ENCODE data around the gene IL12RB2.

Gene IL12RB2

GRCh38 chr1:67273591-67273990 is 34.1 kb upstream of the IL12RB2 start:
- TF ChIP-seq PATZ1 (CRISPR knock-in tag; IDR thresholded peaks at IDR 0.05; ENCODE audit: borderline replicate concordance) = no peak
- TF ChIP-seq OSR1 (CRISPR knock-in tag; IDR thresholded peaks at IDR 0.05) = no peak
- ATAC-seq = no peak

- ATAC-seq = no peak
- TF ChIP-seq OSR1 (CRISPR knock-in tag; IDR thresholded peaks at IDR 0.05) (no peak), GLIS3 (CRISPR knock-in tag; IDR thresholded peaks at IDR 0.05) (no peak), RARB (CRISPR knock-in tag; IDR thresholded peaks at IDR 0.05) (no peak), ZFP30 (CRISPR knock-in tag; IDR thresholded peaks at IDR 0.05) (no peak)
Measured at GRCh38 chr1:67274623-67275325, 32.9 kb upstream of the IL12RB2 start.

- no peak for ATAC-seq
- TF ChIP-seq OSR1 (CRISPR knock-in tag; IDR thresholded peaks at IDR 0.05) = no peak
- TF ChIP-seq ZFP3 (CRISPR knock-in tag; IDR thresholded peaks at IDR 0.05) = no peak
- TF ChIP-seq GLIS3 (CRISPR knock-in tag; IDR thresholded peaks at IDR 0.05) = no peak
- TF ChIP-seq ZNF70 (CRISPR knock-in tag; IDR thresholded peaks at IDR 0.05) = no peak
- no peak for TF ChIP-seq CSDC2 (CRISPR knock-in tag; IDR thresholded peaks at IDR 0.05)
- TF ChIP-seq TOX (CRISPR knock-in tag; IDR thresholded peaks at IDR 0.05; ENCODE audit: borderline replicate concordance) = no peak
Measured at GRCh38 chr1:67280696-67281095, 27.0 kb upstream of the IL12RB2 start.

- ATAC-seq = no peak
- TF ChIP-seq ZC3H10 (CRISPR knock-in tag; IDR thresholded peaks at IDR 0.05) (no peak), PATZ1 (CRISPR knock-in tag; IDR thresholded peaks at IDR 0.05; ENCODE audit: borderline replicate concordance) (no peak), TOX (CRISPR knock-in tag; IDR thresholded peaks at IDR 0.05; ENCODE audit: borderline replicate concordance) (no peak), ISL1 (CRISPR knock-in tag; IDR thresholded peaks at IDR 0.05) (no peak), OSR1 (CRISPR knock-in tag; IDR thresholded peaks at IDR 0.05) (no peak), TCF4 (CRISPR knock-in tag; IDR thresholded peaks at IDR 0.05; ENCODE audit: borderline replicate concordance) (no peak)
Measured at GRCh38 chr1:67281244-67281643, 26.4 kb upstream of the IL12RB2 start.

GRCh38 chr1:67285780-67286488 is 21.7 kb upstream of the IL12RB2 start:
- ATAC-seq = no peak
- TF ChIP-seq CSRNP3 (CRISPR knock-in tag; IDR thresholded peaks at IDR 0.05) (no peak), PATZ1 (CRISPR knock-in tag; IDR thresholded peaks at IDR 0.05; ENCODE audit: borderline replicate concordance) (no peak), TCF4 (CRISPR knock-in tag; IDR thresholded peaks at IDR 0.05; ENCODE audit: borderline replicate concordance) (no peak), GLIS3 (CRISPR knock-in tag; IDR thresholded peaks at IDR 0.05) (no peak), PPARA (CRISPR knock-in tag; IDR thresholded peaks at IDR 0.05; ENCODE audit: borderline replicate concordance) (no peak), ZFP3 (CRISPR knock-in tag; IDR thresholded peaks at IDR 0.05) (no peak), POU6F1 (CRISPR knock-in tag; IDR thresholded peaks at IDR 0.05; ENCODE audit: borderline replicate concordance, low read depth) (no peak), CREB5 (CRISPR knock-in tag; IDR thresholded peaks at IDR 0.05; ENCODE audit: low read depth) (no peak), TSHZ2 (CRISPR knock-in tag; IDR thresholded peaks at IDR 0.05) (no peak), OSR1 (CRISPR knock-in tag; IDR thresholded peaks at IDR 0.05) (no peak), CSDC2 (CRISPR knock-in tag; IDR thresholded peaks at IDR 0.05) (no peak), ZNF565 (CRISPR knock-in tag; conservative IDR thresholded peaks at IDR 0.05; ENCODE audit: low read depth) (no peak), ZNF70 (CRISPR knock-in tag; IDR thresholded peaks at IDR 0.05) (no peak)

Data from SK-N-SH treated with all-trans-retinoic acid at 6 μM for 48 hours (cell line).